HG02981 (cell line): Measurements from ENCODE around the gene SLC25A1.
"Not testable (repeated sequence)": the region's sequence is repeated elsewhere in the genome, so short reads cannot be mapped to it uniquely, and the experiment has no call there.

Experiments used
- ATAC-seq: cut with Tn5 transposase; IDR thresholded peaks from one replicate; pipeline ENCODE4 v1.9.1; 2021; ENCODE audit warnings: mild to moderate bottlenecking, moderate library complexity; ENCODE audit not compliant: unreplicated experiment

SLC25A1 gene

GRCh38 chr22:19168088-19168890 lies 10.2 kb downstream of the SLC25A1 start:
- no peak for ATAC-seq

- ATAC-seq: no peak
Observed at GRCh38 chr22:19167106-19167869, 11.2 kb downstream of the SLC25A1 start.

GRCh38 chr22:19166421-19166820 lies 12.1 kb downstream of the SLC25A1 start:
- ATAC-seq: no peak

GRCh38 chr22:19164425-19164824 lies 14.1 kb downstream of the SLC25A1 start:
- no peak for ATAC-seq

- ATAC-seq: not testable (repeated sequence)
Observed at GRCh38 chr22:19158649-19159048, 19.9 kb downstream of the SLC25A1 start.

GRCh38 chr22:19156109-19156508 lies 22.4 kb downstream of the SLC25A1 start:
- ATAC-seq: not testable (repeated sequence)

GRCh38 chr22:19152942-19153883 lies 25.3 kb downstream of the SLC25A1 start:
- ATAC-seq: no peak

- ATAC-seq: no peak
Observed at GRCh38 chr22:19151329-19152191, 27.0 kb downstream of the SLC25A1 start.

GRCh38 chr22:19150482-19151328 lies 27.8 kb downstream of the SLC25A1 start:
- no peak for ATAC-seq

- ATAC-seq: no peak
Observed at GRCh38 chr22:19149991-19150390, 28.5 kb downstream of the SLC25A1 start, which contains the start of gene GSC2. GSC2 (minus strand) TSS chr22:19150292; CDS start chr22:19150283, 9 bp downstream.

- no peak for ATAC-seq
Observed at GRCh38 chr22:19149047-19149883, 29.3 kb downstream of the SLC25A1 start.

- ATAC-seq: no peak
Observed at GRCh38 chr22:19148417-19149046, 30.0 kb downstream of the SLC25A1 start.

GRCh38 chr22:19147195-19147780 lies 31.2 kb downstream of the SLC25A1 start:
- no peak for ATAC-seq

- ATAC-seq: no peak
Observed at GRCh38 chr22:19146215-19146968, 32.1 kb downstream of the SLC25A1 start.

- ATAC-seq: no peak
Observed at GRCh38 chr22:19143967-19144400, 34.6 kb downstream of the SLC25A1 start.

- no peak for ATAC-seq
Observed at GRCh38 chr22:19143212-19143611, 35.3 kb downstream of the SLC25A1 start.

- no peak for ATAC-seq
Observed at GRCh38 chr22:19142394-19142793, 36.1 kb downstream of the SLC25A1 start.
